Pulmonary artery endothelial cell (primary cell): ENCODE results near the gene PCLAF. TPM values are rescaled to one million over a fixed set of nuclear protein-coding genes. Genes with fewer than 3 reads are reported as not detected.
A peak's percentile ranks its signal among the peaks of the same experiment; 100 is the strongest.
"Not testable (repeated sequence)": the region's sequence is repeated elsewhere in the genome, so short reads cannot be mapped to it uniquely, and the experiment has no call there.

Source experiments
- DNase-seq: peaks from one replicate; pipeline ENCODE4 v3.0.0-alpha.2; 2011; ENCODE audit warnings: low read depth, low spot score
- total RNA-seq: library from RNA; depleted of rRNA; stranded (reverse); fragments of >200 nt; gene quantifications from 2 replicates; pipeline ENCODE4 v1.2.3, GENCODE V29; 2014

Gene PCLAF, protein sequence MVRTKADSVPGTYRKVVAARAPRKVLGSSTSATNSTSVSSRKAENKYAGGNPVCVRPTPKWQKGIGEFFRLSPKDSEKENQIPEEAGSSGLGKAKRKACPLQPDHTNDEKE
- 37.7 and 49.8 TPM in 2 replicates for total RNA-seq

GRCh38 chr15:64381000-64381751 lies at the start of gene PCLAF:
Gene PCLAF (minus strand): TSS chr15:64381441. CDS start chr15:64381371, 70 bp downstream.
- peak; percentile 85 for DNase-seq

DNA sequence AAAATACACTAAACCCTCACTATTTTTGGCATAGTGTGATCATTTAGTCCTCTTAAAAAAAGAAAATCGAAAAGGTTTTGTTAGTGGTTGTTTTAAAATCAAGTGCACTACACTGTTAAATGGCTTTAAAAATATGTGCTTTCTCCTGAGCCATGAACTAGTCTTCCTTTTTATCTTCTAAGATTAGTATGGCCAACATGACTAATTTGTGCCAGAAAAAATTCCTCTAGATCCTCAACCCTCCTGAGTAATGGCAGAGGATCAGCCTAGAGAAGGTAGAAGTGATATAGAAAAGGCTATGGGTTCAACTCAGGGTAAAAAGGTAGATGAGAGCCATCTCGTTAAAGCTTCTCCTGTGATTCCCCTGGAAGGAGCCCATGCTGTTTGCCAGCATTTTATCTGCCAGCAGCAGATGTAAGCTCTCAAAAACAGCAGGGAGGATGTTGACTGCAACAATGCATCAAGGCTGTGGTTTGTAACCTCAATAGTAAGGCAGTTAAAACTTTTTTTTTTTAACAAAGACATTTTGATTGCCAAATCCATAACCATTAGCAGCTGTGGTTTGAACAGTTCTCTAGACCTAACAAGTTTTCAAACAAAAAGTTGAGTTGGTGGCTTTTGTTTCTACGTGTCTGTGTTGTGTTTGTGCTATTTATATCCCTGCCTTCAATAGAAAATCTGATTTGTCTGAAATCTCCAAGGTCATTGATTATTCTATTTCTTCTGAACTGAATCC lies 48.9 kb upstream of the PCLAF start:
- peak; percentile 22 for DNase-seq

DNA sequence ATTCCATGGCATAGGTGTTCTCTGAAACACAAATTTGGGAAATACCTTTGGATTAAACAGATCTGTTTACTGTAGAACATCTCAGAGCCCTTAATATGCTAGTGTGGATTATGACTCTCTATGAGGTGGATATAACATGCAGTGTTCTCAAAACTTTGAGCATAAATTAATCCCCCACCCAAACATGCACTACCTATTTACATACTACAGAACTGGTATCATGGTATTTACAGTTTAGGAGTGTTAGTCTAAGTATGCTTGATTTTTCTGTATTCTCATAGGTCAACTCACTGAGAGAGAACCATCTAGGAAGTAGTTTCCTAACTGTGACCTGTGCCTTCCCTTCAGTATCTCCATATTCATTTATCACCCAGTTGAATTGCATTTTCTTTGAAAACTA lies 48.2 kb upstream of the PCLAF start:
- no peak for DNase-seq

DNA sequence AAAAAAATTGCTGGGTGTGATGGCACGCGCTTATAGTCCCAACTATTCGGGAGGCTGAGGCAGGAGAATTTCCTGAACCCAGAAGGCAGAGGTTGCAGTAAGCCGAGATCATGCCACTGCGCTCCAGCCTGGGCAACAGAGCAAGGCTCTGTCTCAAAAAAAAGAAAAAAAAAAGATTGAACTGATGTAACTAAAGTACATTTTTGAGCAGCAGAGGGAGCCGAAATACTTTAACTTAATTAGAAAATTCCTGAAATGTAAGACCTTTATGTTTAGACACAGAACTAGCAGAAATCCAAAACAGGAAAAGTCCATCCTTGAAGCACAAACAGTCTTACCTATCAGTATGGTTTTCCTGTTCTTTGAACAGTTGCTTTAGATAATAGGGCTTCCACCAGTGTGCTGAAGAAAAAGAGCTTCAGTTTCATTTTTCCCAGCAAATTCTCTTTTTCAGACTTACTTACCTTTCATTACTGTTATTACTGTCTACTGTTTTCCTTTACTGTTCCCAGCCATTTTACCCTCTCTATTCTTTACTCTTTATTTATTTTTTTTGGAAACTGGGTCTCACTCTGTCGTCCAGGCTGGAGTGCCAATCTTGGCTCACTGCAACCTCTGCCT lies 45.7 kb upstream of the PCLAF start:
- DNase-seq: no peak

DNA sequence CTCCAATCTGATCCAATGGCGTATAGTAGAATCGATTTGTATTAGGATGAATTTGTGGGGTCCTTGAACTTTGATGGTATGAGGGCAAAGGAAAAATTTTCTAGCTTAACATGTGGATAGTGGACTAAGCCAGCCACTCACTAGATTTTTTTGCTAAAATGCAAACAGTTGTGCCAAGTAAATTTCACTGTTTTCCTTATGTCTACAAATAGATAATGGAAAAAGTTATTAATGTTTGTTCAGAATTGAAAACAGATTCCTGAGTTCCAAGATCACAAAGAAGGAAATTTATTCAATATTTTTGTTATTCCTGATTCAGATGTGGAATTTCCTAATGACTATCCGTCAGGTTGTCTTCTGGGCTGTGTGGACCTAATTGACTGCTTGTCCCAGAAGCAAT lies 44.0 kb upstream of the PCLAF start:
- DNase-seq: no peak

GRCh38 chr15:64423970-64424369 lies 42.7 kb upstream of the PCLAF start:
- DNase-seq: no peak

DNA sequence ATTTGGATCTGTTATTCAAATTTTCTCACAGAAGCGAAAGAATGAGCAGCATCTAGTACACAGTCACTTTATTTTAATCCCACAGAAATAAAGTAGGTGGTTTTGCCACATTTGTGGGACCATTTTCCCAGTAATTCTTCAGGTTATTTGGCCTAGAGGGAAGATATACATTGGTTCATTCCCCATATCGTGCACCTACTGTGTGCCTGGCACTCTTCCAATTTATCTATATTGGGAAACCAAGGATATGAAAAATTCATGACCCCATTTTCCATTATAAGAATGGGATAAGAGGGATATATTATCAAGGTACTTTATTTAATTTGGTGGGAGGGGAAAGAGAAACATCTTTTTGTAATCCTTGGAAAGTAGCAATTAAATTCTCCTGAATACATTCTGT lies 41.5 kb upstream of the PCLAF start:
- no peak for DNase-seq

DNA sequence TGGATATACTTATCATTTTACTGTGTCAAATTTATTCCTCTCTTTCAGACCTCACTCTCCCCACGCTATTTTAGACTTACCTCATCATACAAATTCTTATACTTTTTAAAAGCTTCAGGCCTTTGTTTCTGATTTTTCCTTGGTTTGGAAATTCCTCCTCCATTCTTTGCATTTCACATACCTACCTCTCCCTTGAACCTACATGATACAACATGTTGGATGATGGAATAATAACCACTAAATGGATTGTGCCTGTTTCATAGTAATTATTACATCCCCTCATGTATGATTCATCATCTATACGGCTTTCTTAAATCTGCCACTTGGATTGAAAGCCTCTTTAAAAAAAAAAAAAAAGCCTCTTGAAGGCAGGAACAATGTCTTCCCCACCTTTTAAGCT lies 31.0 kb upstream of the PCLAF start:
- no peak for DNase-seq

DNA sequence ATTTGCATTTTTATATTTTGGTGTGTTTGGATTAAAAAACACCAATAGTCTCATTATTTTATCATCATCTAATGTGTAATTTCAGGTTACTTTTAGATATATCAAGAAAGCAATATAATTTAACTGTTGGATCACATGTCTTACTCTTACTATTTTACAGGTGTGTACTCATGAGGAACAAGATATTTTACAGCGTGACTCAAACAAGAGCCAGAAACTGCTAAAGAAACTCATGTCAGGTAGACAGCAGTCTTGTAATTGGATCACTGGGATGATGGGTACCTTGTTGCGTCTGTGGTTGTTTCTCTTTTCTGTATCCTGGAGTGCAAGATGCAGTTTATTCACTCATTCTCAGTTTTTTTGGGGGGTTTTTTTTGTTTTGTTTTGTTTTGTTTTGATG lies 19.3 kb upstream of the PCLAF start:
- no peak for DNase-seq

DNA sequence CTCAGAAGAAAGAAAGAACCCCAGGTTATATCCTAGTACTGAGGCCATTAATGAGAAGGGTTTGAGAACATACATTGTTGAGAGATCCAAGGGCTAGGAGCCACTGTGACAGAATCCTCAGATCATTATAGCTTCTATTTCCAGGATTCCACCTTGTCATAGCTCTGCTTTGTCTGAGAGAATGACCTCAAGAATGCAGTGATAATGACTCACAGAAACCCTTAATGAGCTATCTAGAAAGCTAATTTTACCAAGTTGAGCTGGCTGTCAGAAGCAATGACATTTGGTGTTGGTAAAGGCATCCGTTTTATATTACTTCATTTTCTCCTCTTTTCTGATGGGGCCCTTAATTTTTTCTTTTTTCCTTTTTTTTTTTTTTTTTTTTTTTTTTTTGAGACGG lies 17.3 kb upstream of the PCLAF start:
- DNase-seq: no peak

- DNase-seq: no peak
These were observed 15.5 kb upstream of the PCLAF start for GRCh38 chr15:64396789-64397188.

DNA sequence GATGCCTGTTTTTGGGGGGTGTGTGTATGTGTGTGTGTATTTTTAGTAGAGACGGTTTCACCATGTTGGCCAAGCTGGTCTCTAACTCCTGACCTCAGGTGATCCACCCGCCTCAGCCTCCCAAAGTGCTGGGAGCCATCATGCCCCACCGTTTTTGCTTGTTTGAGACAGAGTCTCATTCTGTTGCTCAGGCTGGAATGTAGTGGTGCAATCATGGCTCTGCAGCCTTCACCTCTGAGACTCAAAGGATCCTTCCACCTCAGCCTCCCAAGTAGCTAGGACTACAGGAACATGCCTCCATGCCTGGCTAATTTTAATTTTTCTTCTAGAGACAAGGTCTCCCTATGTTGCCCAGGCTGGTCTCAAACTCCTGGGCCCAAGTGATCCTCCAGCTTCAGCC lies 11.2 kb upstream of the PCLAF start:
- not testable (repeated sequence) for DNase-seq

DNA sequence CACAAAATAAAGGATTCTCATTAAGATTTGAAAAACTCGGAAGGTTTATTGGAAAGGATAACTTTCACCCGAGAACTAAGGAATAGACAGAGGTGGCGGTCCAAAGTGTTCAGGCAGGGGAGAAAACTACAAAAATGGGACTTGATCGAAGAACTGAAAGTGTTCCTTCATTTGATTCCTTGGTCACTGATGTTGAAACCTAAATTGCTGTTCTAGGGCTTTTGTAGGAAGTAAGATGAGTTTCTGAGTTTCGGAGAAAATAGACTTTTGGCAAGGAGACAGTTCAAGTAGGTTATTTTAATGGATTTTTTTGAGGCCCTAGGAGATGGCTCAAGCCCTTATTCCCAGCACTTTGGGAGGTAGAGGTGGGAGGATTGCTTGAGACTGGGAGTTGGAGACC lies 7.8 kb upstream of the PCLAF start:
- no peak for DNase-seq

- DNase-seq: peak; percentile 92
These were observed 6.4 kb upstream of the PCLAF start, which contains the start of gene TRIP4 for GRCh38 chr15:64387562-64388168. Gene TRIP4 (plus strand): TSS chr15:64387836. CDS start chr15:64387864, 28 bp downstream.

DNA sequence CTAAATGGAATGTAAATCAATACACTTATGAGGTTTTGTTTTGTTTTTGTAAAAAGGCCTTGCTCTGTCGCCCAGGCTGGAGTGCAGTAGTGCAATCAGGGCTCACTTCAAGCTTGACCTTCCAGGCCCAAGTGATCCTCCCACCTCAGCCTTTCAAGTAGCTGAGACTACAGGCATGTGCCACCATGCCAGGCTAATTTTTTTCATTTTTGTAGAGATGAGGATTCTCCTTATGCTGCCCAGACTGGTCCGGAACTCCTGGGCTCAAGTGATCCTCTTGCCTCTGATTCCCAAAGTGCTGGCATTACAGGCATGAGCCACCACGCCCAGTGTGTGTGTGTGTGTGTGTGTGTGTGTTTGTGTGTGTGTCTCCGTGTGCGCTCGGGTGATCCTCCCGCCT lies 5.0 kb upstream of the PCLAF start:
- no peak for DNase-seq

GRCh38 chr15:64383760-64384159 lies 2.5 kb upstream of the PCLAF start:
- no peak for DNase-seq

DNA sequence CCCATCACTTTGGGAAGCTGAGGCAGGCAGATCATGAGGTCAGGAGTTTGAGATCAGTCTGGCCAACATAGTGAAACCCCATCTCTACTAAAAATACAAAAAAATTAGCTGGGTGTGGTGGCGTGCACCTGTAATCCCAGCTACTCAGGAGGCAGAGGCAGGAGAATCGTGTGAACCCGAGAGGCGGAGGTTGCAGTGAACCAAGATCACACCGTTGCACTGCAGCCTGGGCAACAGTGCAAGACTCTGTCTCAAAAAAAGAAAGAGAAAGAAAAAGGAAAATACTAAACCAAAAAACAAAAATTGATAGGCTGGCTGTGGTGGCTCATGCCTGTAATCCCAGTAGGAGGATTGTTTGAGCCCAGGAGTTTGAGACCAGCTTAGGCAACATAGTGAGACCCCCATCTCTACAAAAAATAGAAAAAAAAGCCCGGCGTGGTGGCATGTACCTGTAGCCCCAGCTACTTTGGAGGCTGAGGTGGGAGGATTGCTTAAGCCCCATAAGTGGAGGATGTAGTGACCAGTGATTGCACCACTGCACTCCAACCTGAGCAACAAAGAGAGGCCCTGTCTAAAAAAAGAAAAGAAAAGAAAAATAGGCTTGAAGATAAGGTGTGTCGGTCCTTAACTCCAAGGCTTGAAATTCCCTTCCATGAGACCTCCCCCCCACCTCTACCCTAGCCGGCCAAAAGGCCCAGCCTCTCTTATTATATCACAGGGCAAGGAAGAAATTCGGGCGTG lies 941 bp downstream of the PCLAF start:
- not testable (repeated sequence) for DNase-seq

DNA sequence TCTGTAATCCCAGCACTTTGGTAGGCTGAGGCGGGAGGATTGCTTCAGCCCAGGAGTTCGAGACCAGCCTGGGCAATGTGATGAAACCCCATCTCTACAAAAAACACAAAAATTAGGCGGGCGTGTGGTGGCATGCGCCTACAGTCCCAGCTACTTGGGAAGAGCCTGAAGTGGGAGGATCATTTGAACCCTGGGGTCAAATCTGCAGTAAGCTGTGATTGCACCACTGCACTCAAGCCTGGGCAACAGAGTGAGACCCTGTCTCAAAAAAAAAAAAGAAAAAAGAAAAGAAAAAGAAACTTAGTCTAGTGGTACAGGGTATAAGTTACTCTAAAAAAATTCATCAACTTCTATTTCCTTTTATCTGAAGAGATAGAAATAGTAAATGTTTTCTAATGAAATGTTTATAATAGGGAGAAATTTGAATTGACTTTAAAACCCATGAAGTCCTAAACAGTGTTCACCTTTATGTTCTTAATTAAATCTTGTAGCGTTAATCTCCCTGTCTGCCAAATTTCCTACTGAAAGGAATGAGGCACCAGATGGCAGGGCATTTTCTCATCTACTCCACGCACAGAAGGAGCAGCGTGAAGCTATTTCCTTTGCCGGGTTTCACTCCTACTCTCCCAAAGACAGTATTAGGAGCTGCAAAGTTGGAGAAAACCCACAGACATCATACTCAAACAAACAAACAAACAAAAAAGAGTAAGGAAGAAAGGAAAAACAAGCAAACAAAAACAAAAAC lies 1.9 kb downstream of the PCLAF start:
- DNase-seq: no peak

GRCh38 chr15:64373360-64373759 lies 7.9 kb downstream of the PCLAF start:
- DNase-seq: no peak

- not testable (repeated sequence) for DNase-seq
These were observed 9.9 kb downstream of the PCLAF start for GRCh38 chr15:64371383-64371782.
